ENCODE data around the gene TTC7B.

DNA sequence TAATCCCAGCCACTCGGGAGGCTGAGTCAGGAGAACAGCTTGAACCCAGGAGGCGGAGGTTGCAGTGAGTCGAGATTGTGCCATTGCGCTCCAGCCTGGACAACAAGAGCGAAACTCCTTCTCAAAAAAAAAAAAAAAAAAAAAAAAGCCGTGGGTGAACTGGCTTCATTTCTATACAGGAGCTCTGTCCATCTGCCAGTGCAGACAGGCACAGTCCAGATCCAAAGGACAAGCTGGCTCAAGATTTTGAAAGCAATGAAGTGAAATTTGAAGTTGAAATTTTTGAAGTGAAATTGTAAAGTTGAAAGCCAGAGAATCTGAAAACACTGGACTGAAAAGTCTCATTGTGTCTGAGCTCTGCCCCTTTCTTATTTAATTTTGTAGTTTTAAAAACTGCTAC lies 284.7 kb downstream of the TTC7B start:
- TF ChIP-seq TCF12 (IDR thresholded peaks at IDR 0.05; ENCODE audit: low read depth) (no peak), RAD21 (IDR thresholded peaks at IDR 0.05; ENCODE audit: low read depth) (no peak), TAF1 (IDR thresholded peaks at IDR 0.05; ENCODE audit: low read depth) (no peak), EP300 (IDR thresholded peaks at IDR 0.05; ENCODE audit: borderline replicate concordance) (no peak), YY1 (IDR thresholded peaks at IDR 0.05; ENCODE audit: low read depth) (no peak), EGR1 (IDR thresholded peaks at IDR 0.05) (no peak), ZBTB7A (IDR thresholded peaks at IDR 0.05; ENCODE audit: low read depth) (no peak)
- TF ChIP-seq, protein P1, sequence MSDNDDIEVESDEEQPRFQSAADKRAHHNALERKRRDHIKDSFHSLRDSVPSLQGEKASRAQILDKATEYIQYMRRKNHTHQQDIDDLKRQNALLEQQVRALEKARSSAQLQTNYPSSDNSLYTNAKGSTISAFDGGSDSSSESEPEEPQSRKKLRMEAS (IDR thresholded peaks at IDR 0.05) = no peak
- TF ChIP-seq, protein P2, sequence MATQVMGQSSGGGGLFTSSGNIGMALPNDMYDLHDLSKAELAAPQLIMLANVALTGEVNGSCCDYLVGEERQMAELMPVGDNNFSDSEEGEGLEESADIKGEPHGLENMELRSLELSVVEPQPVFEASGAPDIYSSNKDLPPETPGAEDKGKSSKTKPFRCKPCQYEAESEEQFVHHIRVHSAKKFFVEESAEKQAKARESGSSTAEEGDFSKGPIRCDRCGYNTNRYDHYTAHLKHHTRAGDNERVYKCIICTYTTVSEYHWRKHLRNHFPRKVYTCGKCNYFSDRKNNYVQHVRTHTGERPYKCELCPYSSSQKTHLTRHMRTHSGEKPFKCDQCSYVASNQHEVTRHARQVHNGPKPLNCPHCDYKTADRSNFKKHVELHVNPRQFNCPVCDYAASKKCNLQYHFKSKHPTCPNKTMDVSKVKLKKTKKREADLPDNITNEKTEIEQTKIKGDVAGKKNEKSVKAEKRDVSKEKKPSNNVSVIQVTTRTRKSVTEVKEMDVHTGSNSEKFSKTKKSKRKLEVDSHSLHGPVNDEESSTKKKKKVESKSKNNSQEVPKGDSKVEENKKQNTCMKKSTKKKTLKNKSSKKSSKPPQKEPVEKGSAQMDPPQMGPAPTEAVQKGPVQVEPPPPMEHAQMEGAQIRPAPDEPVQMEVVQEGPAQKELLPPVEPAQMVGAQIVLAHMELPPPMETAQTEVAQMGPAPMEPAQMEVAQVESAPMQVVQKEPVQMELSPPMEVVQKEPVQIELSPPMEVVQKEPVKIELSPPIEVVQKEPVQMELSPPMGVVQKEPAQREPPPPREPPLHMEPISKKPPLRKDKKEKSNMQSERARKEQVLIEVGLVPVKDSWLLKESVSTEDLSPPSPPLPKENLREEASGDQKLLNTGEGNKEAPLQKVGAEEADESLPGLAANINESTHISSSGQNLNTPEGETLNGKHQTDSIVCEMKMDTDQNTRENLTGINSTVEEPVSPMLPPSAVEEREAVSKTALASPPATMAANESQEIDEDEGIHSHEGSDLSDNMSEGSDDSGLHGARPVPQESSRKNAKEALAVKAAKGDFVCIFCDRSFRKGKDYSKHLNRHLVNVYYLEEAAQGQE (IDR thresholded peaks at IDR 0.05; ENCODE audit: low read depth) = no peak
